SU-DHL-6 (cell line): ENCODE measurements around the gene H19.

ENCODE experiments used
- EZH2phosphoT487 ChIP-seq: fragments of 200-600 bp; sonication (generic), shearing (Covaris generic); conservative IDR thresholded peaks from 2 replicates; pipeline ENCODE4 v1.6.1; 2018; ENCODE audit warnings: mild to moderate bottlenecking, antibody characterized with exemption, low read length, moderate library complexity, mixed read lengths
- TF ChIP-seq, protein P1 (sequence below): fragments of 200-600 bp; sonication (generic); IDR thresholded peaks from one replicate; pipeline ENCODE4 v1.5.1; 2017; ENCODE audit warnings: antibody characterized with exemption, mild to moderate bottlenecking, low read length, moderate library complexity; ENCODE audit not compliant: insufficient read depth, poor library complexity, severe bottlenecking

GRCh38 chr11:1988667-1989317 lies 8.8 kb downstream of the H19 start:
- TF ChIP-seq, protein P1, sequence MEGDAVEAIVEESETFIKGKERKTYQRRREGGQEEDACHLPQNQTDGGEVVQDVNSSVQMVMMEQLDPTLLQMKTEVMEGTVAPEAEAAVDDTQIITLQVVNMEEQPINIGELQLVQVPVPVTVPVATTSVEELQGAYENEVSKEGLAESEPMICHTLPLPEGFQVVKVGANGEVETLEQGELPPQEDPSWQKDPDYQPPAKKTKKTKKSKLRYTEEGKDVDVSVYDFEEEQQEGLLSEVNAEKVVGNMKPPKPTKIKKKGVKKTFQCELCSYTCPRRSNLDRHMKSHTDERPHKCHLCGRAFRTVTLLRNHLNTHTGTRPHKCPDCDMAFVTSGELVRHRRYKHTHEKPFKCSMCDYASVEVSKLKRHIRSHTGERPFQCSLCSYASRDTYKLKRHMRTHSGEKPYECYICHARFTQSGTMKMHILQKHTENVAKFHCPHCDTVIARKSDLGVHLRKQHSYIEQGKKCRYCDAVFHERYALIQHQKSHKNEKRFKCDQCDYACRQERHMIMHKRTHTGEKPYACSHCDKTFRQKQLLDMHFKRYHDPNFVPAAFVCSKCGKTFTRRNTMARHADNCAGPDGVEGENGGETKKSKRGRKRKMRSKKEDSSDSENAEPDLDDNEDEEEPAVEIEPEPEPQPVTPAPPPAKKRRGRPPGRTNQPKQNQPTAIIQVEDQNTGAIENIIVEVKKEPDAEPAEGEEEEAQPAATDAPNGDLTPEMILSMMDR = no peak
- TF ChIP-seq EZH2phosphoT487 = no peak
